AG04450 (cell line): ENCODE results near the gene SH3RF3. TPM values are rescaled to one million over a fixed set of nuclear protein-coding genes. Genes with fewer than 3 reads are reported as not detected.

Source experiments
- CTCF ChIA-PET: fragments of 300-600, 350-600 bp; formaldehyde crosslinking; extraction: SDS; loops from one replicate; lab custom pipeline; 2022; ENCODE audit warnings: antibody characterized with exemption, inconsistent platforms; lab: Charles Lee
- POLR2A ChIA-PET: fragments of 350-600 bp; formaldehyde crosslinking; extraction: SDS; loops from one replicate; lab custom pipeline; 2021; ENCODE audit warnings: antibody characterized with exemption, inconsistent platforms; lab: Yijun Ruan, JAX
- DNase-seq: peaks from one replicate; pipeline ENCODE4 v3.0.0-alpha.2; 2011; ENCODE audit warnings: low read depth, low spot score
- H3K27ac ChIP-seq: one replicate; pipeline ENCODE4 v1.5.1; 2012; ENCODE audit warnings: low read depth, low read length, control low read depth
- H3K27me3 ChIP-seq: one replicate; pipeline ENCODE4 v1.6.0; 2012; ENCODE audit warnings: low read length; ENCODE audit not compliant: control insufficient read depth, insufficient read depth
- H3K4me3 ChIP-seq: 2 replicates; pipeline ENCODE4 v1.5.1; 2011; ENCODE audit warnings: mild to moderate bottlenecking, low read depth, low read length, control low read depth
- H3K9me3 ChIP-seq: 2 replicates; pipeline ENCODE4 v1.5.1; 2012; ENCODE audit warnings: low read length; ENCODE audit not compliant: control insufficient read depth, insufficient read depth
- CTCF ChIP-seq: IDR thresholded peaks from 2 replicates; pipeline ENCODE4 v1.5.1; 2011; ENCODE audit warnings: low read depth, low read length, control low read depth, inconsistent platforms
- polyA plus RNA-seq: library from polyadenylated mRNA; depleted of rRNA; stranded (reverse); fragments of >200 nt; gene quantifications from 2 replicates; pipeline ENCODE4 v1.2.3, GENCODE V29; 2011

SH3RF3 gene
- polyA plus RNA-seq, 1 experiment, result 5.7 TPM

DNA sequence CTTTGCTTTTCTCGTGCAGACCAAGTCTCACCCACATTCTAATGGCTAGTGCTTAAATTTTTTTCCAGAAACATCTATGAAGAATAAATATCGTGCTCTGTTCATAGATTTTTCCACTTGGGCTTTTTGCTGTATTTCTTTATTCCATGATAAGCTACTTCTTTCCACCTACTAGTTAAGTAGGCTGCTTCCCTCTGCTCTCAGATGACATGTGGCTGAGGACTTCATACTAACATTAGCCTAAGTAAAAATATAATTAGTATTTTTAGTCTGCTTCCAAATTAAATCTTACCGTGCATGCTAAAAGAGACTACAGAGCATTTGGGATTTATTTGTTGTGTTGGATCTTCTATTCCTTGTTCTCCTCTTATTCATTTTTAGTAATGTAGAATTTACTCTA is 102.4 kb downstream of the SH3RF3 start:
- POLR2A ChIA-PET, result no interaction called here
- H3K4me3 ChIP-seq, result no peak overlapping the region
- no peaks in the 10 kb centered on the region for H3K27me3 ChIP-seq
- CTCF ChIA-PET, result no interaction called here
- no peak for TF ChIP-seq CTCF
- H3K27ac ChIP-seq, result no peak overlapping the region
- H3K9me3 ChIP-seq, result no peaks in the 10 kb centered on the region; the same call in 1 of the 2 replicates
- no peak for DNase-seq

- CTCF ChIA-PET, result no interaction called here
Observed at GRCh38 chr2:109231996-109232705, 103.1 kb downstream of the SH3RF3 start.

DNA sequence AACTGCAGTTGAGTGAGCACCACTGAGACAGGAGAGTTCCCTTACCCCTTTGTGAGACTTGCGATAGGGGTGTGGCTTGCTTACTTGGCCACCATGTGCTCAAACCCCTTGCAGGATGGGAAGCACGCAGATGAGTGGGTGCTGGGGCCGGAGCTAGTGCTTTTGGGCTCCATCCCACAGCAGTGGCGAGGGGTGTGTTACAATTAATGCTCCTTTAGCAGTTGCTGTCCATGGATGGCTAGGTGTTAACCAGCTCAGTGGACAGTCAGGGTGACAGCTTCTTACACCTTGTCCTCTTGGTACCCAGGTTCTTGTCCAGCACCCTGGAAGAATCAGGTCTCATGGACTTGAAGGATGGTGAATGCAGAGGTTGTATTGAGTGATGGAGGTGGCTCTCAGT is 103.9 kb downstream of the SH3RF3 start:
- DNase-seq, result no peak
- no peaks in the 10 kb centered on the region for H3K27me3 ChIP-seq
- no peak for TF ChIP-seq CTCF
- ChIA-PET POLR2A (no interaction called here), CTCF (no interaction called here)
- no peaks in the 10 kb centered on the region; the same call in 1 of the 2 replicates for H3K9me3 ChIP-seq
- no peak overlapping the region for H3K4me3 ChIP-seq
- H3K27ac ChIP-seq, result no peak overlapping the region

More at GRCh38 chr2:109231996-109232705, 103.1 kb downstream of the SH3RF3 start:
- Histone ChIP-seq H3K4me3 (no peak overlapping the region), H3K27me3 (no peaks in the 10 kb centered on the region), H3K27ac (no peak overlapping the region), H3K9me3 (no peaks in the 10 kb centered on the region; the same call in 1 of the 2 replicates)
- POLR2A ChIA-PET, result no interaction called here
- no peak for TF ChIP-seq CTCF
- no peak for DNase-seq

GRCh38 chr2:109233643-109234042 is 104.6 kb downstream of the SH3RF3 start:
- no peaks in the 10 kb centered on the region; the same call in 1 of the 2 replicates for H3K9me3 ChIP-seq
- ChIA-PET CTCF (no interaction called here), POLR2A (no interaction called here)
- no peak overlapping the region for H3K27ac ChIP-seq
- DNase-seq, result no peak
- H3K4me3 ChIP-seq, result no peak overlapping the region
- TF ChIP-seq CTCF, result no peak
- no peaks in the 10 kb centered on the region for H3K27me3 ChIP-seq

DNA sequence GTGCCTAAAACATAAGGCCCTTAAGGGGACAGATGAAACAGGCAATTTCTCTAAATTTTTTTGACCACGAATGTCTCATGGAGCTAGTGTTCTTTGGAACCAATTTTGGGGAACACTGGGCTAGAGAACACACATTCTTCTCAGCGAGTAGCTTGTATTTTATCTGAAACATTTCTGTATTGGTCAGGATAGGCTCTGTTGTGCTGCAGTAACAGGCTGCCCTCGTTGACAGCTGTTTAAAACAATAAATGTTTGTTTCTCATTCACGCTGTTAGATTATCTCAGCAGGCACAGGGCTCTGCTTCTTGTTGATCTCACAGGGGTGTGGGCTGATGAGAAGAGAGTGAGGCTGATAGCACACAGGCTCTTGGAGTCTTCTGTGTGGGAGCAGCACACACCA is 105.3 kb downstream of the SH3RF3 start:
- TF ChIP-seq CTCF, result no peak
- H3K4me3 ChIP-seq, result no peak overlapping the region
- ChIA-PET CTCF (no interaction called here), POLR2A (no interaction called here)
- H3K27ac ChIP-seq, result no peak overlapping the region
- H3K27me3 ChIP-seq, result no peaks in the 10 kb centered on the region
- no peaks in the 10 kb centered on the region; the same call in 1 of the 2 replicates for H3K9me3 ChIP-seq
- DNase-seq, result no peak
